ENCODE data around the gene CSNK2A1.
"Not testable (repeated sequence)": the region's sequence is repeated elsewhere in the genome, so short reads cannot be mapped to it uniquely, and the experiment has no call there.

Gene CSNK2A1

DNA sequence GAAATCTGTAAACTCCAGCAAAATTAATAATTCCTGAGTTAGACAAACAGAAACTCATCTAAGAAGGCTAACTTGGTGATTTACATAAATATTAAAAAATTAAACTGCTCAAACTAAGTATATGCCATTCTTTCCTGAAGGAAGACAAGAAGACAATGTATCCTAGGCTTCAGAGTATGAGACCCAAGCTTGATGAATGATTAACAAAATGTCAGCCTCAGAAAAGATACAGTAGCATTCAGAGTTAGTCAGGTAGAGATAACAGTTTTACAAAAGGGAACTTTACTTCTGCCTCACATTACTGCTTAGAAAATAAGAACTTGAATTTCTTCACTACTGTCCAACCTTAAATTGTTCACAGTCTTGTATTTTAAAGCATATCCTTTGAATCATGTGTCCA is 12.0 kb downstream of the CSNK2A1 start:
- no peak for DNase-seq

- no peak for DNase-seq
These were observed 13.3 kb downstream of the CSNK2A1 start for GRCh38 chr20:530321-530720.

- DNase-seq, result no peak
These were observed 14.5 kb downstream of the CSNK2A1 start for GRCh38 chr20:528923-529604.

- no peak for DNase-seq
These were observed 16.1 kb downstream of the CSNK2A1 start for GRCh38 chr20:527571-527886.

DNA sequence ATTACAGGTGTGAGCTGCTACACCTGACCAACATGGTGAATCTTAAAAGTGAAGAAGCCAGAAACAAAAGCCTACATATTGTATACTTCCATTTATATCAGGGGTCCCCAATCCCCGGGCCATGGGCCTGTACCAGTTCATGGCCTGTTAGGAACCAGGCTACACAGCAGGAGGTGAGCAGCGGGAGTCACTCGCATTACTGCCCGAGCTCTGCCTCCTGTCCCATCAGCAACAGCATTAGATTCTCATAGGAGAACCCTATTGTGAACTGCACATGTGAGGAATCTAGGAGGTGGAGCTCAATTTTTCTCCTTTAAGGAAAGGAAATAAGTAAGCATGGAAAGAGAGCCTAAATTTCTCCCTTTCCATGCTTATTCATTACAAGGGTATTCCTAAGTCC is 21.7 kb downstream of the CSNK2A1 start:
- no peak for DNase-seq

DNA sequence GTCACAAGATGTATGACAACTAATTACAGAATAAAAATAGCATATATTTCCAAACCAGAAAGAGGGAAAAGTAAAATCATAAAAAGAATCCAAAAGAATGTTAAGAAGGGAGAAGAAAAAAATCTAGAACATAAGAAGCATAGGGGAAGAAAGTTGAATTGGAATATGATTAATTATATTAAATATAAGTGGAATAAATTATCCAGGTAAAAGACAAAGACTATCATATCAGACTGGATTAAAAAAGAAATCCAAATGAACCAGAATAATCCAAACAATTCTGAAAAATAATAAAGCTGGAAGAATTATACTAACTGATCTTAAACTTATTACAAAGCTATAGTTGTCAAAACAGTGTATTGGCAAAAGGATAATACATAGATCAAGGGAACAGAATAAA is 23.6 kb downstream of the CSNK2A1 start:
- no peak for DNase-seq

DNA sequence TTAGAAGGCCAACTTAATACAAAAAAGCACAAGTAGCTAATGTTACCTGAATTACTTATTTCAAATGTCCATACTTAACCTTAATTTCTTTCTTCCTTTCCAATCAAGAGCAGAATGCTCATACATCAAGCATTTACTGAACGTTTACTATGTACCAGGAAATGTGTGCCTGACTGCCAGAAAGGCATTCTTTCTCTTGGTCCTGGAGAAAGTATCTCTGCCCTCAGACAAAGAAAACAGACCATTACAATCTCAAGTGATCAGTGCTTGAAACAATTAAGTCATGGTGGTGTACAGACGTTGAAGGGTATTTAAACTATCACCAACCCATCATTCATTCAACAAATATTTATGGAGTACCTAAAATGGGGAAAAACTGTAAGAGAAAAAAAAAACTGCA is 26.4 kb downstream of the CSNK2A1 start:
- no peak for DNase-seq

- no peak for DNase-seq
These were observed 26.8 kb downstream of the CSNK2A1 start for GRCh38 chr20:516799-517198.

GRCh38 chr20:515696-516095 is 27.9 kb downstream of the CSNK2A1 start:
- DNase-seq, result no peak

- DNase-seq, result no peak
These were observed 30.2 kb downstream of the CSNK2A1 start for GRCh38 chr20:513429-513828.

- DNase-seq, result not testable (repeated sequence)
These were observed 33.1 kb downstream of the CSNK2A1 start for GRCh38 chr20:510328-511057.

GRCh38 chr20:508364-508787 is 35.2 kb downstream of the CSNK2A1 start:
- DNase-seq, result not testable (repeated sequence)

GRCh38 chr20:507761-508332 is 35.7 kb downstream of the CSNK2A1 start:
- DNase-seq, result no peak

- DNase-seq, result no peak
These were observed 36.4 kb downstream of the CSNK2A1 start for GRCh38 chr20:507006-507758.

- DNase-seq, result no peak
These were observed 38.9 kb downstream of the CSNK2A1 start for GRCh38 chr20:504632-505075.

- DNase-seq, result no peak
These were observed 40.4 kb downstream of the CSNK2A1 start for GRCh38 chr20:503048-503737.

DNA sequence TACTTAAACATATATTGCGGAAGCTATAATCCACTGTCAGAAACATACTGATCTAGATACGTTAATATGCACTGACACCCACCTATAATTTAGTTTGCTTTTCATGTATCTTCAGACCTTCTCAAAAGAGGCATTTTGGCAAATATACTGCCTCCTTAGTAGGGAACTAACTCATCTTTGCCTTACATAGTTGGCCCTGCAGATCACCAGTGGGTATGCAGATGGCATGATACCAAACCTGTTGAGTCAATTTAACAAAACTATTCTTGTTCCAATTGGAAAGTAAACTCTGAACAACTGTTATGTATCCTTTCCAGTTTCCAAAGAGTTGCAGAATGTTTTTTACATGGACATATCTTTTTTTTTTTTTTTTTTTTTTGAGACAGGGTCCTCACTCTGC is 45.6 kb downstream of the CSNK2A1 start:
- no peak for DNase-seq

GRCh38 chr20:496126-496696 is 47.4 kb downstream of the CSNK2A1 start:
- no peak for DNase-seq

- DNase-seq, result no peak
These were observed 51.4 kb downstream of the CSNK2A1 start for GRCh38 chr20:492159-492558.

DNA sequence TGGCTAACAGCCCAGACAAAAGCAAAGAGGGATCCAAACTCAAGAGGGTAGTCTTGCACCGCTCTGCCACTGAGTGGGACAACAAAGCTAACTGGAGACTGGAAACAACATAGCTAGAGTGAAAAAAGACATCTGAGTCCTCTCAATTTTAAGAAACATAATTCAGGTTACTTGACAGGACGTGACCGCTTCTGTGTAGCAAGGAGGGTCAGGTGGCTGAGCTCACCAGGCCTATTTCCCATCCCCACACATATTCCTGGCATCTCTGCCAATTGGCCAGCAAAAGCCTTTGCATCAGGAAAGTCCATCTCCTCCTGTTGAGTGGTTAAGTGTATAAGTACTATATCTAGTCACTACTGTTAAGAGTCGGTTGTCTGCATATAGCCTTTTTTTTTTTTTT is 55.9 kb downstream of the CSNK2A1 start:
- DNase-seq, result no peak

DNA sequence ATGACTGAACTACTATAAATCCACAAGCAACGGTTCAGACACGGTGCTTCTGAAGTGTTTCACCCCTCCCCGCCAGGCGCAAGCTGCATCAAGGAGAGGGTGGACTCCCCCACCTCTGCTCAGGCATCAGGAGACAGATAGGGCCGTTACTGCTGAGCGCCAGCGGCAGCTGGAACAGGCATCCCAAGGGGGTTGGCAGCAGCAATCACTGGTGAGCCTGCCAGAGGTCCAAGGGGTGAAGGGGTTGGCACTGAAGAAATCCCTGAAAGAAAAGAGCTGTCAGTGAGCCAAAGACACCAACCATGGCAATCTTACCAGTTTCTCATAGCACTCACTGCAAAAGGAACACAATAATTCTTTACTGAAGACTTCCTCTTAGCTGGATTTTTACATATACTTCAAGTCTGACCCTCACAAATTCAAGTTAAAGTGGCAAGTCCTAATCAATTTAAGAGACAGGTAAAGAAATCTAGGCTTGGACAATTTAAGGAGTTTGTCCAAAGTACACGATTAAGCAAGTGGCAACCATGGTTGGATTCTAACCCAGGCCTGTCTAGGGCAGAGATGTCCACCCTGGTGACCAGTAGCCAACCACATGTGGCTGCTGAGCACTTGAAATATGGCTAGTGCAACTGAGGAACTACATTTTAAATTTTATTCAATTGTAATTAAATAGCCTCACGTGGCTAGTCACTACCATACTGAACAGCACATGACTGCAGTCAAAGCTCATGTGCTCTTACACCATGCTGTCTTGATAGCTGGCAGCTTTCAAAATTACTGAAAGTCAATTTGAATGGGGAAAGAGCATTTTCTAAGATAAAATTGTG is 59.6 kb downstream of the CSNK2A1 start:
- DNase-seq, result no peak

GRCh38 chr20:481167-481566 is 62.4 kb downstream of the CSNK2A1 start:
- DNase-seq, result no peak
